Mucosa of rectum (tissue), 2 donors: Measurements from ENCODE around the gene TBC1D24.
A peak's percentile ranks its signal among the peaks of the same experiment; 100 is the strongest.

ENCODE experiments used
- H3K27ac ChIP-seq, 2 donors: one replicate each; pipeline ENCODE4 v1.7.0; 2013; ENCODE audit warnings: inconsistent platforms in 2 of 2, low read depth in 2 of 2, low read length in 2 of 2
- H3K27me3 ChIP-seq, 2 donors: one replicate each; pipeline ENCODE4 v1.7.0; 2013; ENCODE audit warnings: low read length in 2 of 2; ENCODE audit not compliant: control insufficient read depth in 2 of 2, insufficient read depth in 2 of 2
- H3K36me3 ChIP-seq, 2 donors: one replicate each; pipeline ENCODE4 v1.7.0; 2013; ENCODE audit warnings: low read length in 2 of 2; ENCODE audit not compliant: control insufficient read depth in 2 of 2, insufficient read depth in 2 of 2
- H3K4me1 ChIP-seq, 2 donors: one replicate each; pipeline ENCODE4 v1.7.0; 2013; ENCODE audit warnings: low read length in 2 of 2, mild to moderate bottlenecking in 1 of 2; ENCODE audit not compliant: control insufficient read depth in 2 of 2, insufficient read depth in 2 of 2
- H3K4me3 ChIP-seq, 2 donors: one replicate each; pipeline ENCODE4 v1.7.0; 2013; ENCODE audit warnings: low read length in 2 of 2
- H3K9ac ChIP-seq, 2 donors: one replicate each; pipeline ENCODE4 v1.7.0; 2013; ENCODE audit warnings: low read length in 2 of 2, low read depth in 1 of 2, mild to moderate bottlenecking in 1 of 2
- H3K9me3 ChIP-seq, 2 donors: one replicate each; pipeline ENCODE4 v1.7.0; 2013; ENCODE audit warnings: low read length in 2 of 2; ENCODE audit not compliant: control insufficient read depth in 2 of 2
- donor health status: healthy.
- donor health status: Normal muscosa, but diverticular disease.

Gene TBC1D24

DNA sequence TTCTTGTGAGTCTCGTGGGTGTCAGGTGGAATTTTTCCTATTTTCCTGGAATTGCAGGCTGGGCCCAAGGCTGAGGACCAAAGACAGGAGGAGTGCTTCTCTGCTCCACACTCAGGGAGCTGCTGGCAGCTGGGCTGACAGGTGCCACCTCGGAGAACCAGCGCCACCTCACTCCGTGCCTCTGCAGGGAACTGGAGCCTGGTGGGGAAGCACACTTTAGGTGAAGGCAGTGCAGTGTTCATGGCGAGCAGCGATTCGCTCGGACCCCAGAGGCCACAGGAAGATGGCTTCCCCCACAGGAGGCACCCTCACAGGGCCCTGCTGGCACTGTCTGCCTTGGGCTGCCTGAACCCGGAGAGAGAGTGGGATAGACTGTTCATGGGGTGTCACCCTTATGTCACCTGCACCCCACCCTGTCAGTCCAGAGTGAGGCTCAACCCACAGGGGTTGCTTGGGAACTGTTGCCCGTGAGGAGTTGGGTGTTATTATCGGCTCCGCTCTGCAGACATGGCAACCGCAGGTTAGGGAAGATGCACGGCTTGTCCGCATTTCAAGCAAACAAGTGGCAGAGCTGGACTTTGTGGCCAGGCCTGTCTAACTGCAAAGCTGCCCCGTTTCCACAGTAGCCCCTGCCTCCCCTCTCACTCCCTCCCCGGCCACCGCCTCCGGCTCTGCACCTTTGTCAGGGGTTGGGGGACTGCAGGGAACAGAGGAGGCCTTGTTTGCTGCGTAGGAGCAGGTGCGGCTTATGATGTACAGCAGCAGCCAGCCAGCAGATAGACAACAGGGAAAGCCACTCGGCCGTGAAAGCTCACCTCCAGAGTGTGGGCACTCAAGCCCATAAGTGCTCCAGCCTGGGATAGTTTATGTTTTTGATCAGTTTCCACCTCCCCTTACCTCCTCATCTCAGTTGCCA is 15.5 kb downstream of the TBC1D24 start:
- Histone ChIP-seq H3K9ac (no peak overlapping the region), H3K27me3 (no peaks in the 10 kb centered on the region), H3K27ac (no peak overlapping the region), H3K36me3 (peaks cover 0 to 2% of the 10 kb centered on the region in 2 donors), H3K9me3 (no peaks in the 10 kb centered on the region), H3K4me1 (peaks cover 12 to 15% of the 10 kb centered on the region in 2 donors), H3K4me3 (no peak overlapping the region)

DNA sequence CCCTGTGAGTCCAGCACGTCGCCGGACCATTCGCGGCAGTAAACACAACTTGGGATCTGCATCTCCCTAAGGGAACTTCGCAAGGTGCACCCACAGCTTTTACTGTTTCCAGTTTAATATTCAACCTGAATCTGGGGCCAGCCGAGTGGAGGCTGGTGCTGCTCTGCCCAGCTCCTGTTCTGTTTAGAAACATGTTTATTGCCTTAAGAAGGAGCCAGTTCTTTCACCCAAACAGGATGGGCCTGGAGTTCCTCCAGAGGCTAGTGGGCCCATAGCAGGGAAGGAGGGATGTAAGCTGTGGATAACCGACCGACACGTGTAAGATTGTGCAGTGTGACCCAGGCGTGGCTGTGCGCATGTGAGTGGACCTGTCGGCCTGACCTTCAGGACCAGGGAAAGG is 17.4 kb downstream of the TBC1D24 start:
- Histone ChIP-seq H3K4me1 (peaks cover 7 to 9% of the 10 kb centered on the region in 2 donors), H3K27ac (no peak overlapping the region), H3K36me3 (peaks cover 6 to 14% of the 10 kb centered on the region in 2 donors), H3K4me3 (no peak overlapping the region), H3K9ac (peak overlapping the region; percentile 24 to 42), H3K27me3 (no peaks in the 10 kb centered on the region), H3K9me3 (no peaks in the 10 kb centered on the region)

DNA sequence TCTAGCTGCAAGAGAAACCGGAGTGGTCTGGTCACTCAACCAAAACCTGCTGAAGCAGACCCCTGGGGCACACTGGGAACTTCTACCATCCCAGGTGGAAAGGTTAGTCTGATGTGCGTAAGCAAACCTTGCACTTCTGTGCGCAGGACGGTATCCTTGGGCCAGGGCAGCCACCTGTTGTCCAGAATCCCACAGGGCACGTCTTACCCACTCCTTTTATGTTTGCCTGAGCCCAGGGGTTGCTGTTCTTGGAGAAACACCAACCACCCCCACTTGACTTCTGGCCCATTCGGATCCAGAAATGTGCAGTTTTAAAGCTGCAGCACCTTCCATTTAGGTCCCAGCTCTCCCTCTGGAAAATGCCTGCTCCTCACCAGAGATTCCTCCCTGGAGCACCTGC is 18.7 kb downstream of the TBC1D24 start:
- Histone ChIP-seq H3K4me3 (no peak overlapping the region), H3K4me1 (peaks cover 3 to 11% of the 10 kb centered on the region in 2 donors), H3K27ac (no peak overlapping the region), H3K27me3 (no peaks in the 10 kb centered on the region), H3K9ac (no peak overlapping the region), H3K9me3 (no peaks in the 10 kb centered on the region), H3K36me3 (peaks cover 6 to 14% of the 10 kb centered on the region in 2 donors)

DNA sequence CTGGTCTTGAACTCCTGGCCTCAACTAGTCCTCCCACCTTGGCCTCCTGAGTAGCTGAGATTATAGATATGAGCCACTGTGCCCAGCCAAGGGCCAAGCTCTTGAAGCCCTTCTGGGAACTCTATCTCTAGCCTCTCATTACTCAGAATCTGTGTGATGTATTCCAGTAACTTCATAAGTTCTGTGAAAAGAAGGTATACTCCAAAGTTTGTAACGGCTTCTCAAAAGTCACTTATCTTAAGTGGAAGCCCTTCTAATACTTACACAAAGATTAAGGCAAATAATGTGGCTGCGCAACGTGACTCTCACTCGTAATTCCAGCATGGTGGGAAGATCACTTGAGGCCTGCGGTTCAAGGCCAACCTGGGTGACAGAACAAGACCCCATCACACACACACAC is 19.7 kb downstream of the TBC1D24 start:
- Histone ChIP-seq H3K9ac (no peak overlapping the region), H3K4me1 (peaks cover 3 to 11% of the 10 kb centered on the region in 2 donors), H3K4me3 (no peak overlapping the region), H3K36me3 (peaks cover 6 to 14% of the 10 kb centered on the region in 2 donors), H3K27me3 (no peaks in the 10 kb centered on the region), H3K9me3 (no peaks in the 10 kb centered on the region), H3K27ac (no peak overlapping the region)

DNA sequence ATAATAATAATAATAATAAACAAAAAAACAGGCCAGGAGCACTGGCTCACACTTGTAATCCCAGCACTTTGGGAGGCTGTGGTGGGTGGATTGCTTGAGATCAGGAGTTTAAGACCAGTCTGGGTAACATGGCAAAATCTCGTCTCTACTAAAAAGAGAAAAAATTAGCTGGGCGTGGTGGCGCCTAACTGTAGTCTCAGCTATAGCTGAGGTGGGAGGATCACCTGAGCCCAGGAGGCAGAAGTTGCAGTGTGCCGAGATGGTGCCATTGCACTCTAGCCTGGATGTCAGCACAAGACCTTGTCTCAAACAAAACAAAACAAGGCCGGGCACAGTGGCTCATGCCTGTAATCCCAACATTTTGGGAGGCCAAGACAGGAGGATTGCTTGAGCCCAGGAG is 20.1 kb downstream of the TBC1D24 start:
- Histone ChIP-seq H3K9ac (no peak overlapping the region), H3K36me3 (peaks cover 6 to 14% of the 10 kb centered on the region in 2 donors), H3K27ac (no peak overlapping the region), H3K4me1 (peaks cover 3 to 11% of the 10 kb centered on the region in 2 donors), H3K4me3 (no peak overlapping the region), H3K27me3 (no peaks in the 10 kb centered on the region), H3K9me3 (no peaks in the 10 kb centered on the region)

DNA sequence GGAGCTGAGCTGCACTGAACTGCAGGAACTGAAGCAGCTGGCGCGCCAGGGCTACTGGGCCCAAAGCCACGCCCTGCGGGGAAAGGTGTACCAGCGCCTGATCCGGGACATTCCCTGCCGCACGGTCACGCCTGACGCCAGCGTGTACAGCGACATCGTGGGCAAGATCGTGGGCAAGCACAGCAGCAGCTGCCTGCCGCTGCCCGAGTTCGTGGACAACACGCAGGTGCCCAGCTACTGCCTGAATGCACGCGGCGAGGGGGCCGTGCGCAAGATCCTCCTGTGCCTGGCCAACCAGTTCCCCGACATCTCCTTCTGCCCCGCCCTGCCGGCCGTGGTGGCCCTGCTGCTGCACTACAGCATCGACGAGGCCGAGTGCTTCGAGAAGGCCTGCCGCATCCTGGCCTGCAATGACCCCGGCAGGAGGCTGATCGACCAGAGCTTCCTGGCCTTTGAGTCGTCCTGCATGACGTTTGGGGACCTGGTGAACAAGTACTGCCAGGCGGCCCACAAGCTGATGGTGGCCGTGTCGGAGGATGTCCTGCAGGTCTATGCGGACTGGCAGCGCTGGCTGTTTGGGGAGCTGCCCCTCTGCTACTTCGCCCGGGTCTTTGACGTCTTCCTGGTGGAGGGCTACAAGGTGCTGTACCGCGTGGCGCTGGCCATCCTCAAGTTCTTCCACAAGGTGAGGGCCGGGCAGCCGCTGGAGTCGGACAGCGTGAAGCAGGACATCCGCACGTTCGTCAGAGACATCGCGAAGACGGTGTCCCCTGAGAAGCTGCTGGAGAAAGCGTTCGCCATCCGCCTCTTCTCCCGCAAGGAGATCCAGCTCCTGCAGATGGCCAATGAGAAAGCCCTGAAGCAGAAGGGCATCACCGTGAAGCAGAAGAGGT is 21.5 kb downstream of the TBC1D24 start:
- H3K9me3 ChIP-seq, result no peaks in the 10 kb centered on the region
- no peak overlapping the region for H3K27ac ChIP-seq
- H3K9ac ChIP-seq, result no peak overlapping the region
- peaks cover 6 to 14% of the 10 kb centered on the region in 2 donors for H3K36me3 ChIP-seq
- H3K27me3 ChIP-seq, result no peaks in the 10 kb centered on the region
- H3K4me3 ChIP-seq, result no peak overlapping the region
- H3K4me1 ChIP-seq, result peaks cover 4 to 11% of the 10 kb centered on the region in 2 donors

DNA sequence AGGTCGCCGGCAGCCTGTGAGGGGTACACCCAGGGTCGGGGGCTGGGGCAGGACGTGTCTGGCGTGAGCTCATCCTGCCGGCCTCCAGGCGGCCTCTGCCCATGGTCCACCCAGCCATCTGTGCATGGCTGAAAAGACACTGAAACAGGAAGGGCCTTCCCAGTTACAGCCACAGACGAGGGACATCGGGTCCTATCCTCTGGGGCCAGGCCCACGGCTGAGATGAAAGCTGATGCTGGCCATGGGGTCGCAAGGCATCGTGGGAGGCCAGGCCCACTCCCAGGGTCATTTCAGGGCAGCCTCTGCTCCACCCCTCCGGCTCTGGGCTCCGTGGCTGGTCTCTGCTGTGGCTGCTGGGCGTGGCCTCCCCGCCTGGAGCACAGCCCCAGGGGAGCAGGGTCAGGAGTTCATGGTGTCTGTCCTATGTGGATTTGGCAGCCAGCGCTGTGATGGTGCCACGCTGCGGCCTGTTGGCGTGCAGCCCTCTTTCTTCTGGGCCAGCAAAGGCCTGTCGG is 22.2 kb downstream of the TBC1D24 start:
- H3K27ac ChIP-seq, result no peak overlapping the region
- no peaks in the 10 kb centered on the region for H3K27me3 ChIP-seq
- H3K9ac ChIP-seq, result no peak overlapping the region
- H3K4me3 ChIP-seq, result no peak overlapping the region
- H3K4me1 ChIP-seq, result peaks cover 8 to 11% of the 10 kb centered on the region in 2 donors
- H3K36me3 ChIP-seq, result peaks cover 6 to 14% of the 10 kb centered on the region in 2 donors
- H3K9me3 ChIP-seq, result no peaks in the 10 kb centered on the region

DNA sequence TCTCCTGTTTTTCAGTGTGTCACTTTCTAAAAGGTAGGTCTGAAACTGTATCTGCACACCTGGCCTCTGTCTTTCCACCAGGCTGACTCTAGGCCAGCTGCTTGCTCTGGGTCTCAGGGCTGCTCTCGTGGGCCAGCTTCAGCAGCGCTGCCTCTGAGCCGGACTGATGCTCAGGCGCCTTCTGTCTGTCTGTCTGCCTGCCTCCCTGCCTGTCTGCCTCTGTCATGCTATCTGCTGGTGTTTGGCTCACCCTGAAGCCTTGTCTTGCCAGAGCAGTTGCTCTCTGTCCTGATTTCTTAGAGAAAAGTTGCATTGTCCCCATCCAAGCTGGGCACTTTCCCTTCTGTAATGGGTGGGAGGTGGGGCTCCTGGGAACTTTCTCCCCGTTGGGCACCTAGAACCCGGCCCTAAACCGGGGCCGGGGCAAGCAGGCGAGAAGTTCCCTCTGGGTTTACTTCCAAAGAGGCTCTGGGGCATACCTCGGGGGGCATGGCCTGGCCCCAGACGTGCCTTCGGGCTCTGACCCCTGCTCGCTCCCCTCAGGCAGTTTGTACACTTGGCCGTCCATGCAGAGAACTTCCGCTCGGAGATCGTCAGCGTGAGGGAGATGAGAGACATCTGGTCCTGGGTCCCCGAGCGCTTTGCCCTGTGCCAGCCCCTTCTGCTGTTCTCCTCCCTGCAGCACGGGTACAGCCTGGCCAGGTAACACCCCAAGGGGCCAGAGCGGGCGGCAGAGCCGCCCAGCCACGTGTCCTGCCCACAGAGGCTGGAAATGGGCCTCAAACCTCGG is 23.0 kb downstream of the TBC1D24 start:
- no peak overlapping the region for H3K9ac ChIP-seq
- no peaks in the 10 kb centered on the region for H3K9me3 ChIP-seq
- H3K4me1 ChIP-seq, result peaks cover 4 to 8% of the 10 kb centered on the region in 2 donors
- H3K27me3 ChIP-seq, result no peaks in the 10 kb centered on the region
- peaks cover 6 to 14% of the 10 kb centered on the region in 2 donors for H3K36me3 ChIP-seq
- H3K27ac ChIP-seq, result no peak overlapping the region
- no peak overlapping the region for H3K4me3 ChIP-seq

DNA sequence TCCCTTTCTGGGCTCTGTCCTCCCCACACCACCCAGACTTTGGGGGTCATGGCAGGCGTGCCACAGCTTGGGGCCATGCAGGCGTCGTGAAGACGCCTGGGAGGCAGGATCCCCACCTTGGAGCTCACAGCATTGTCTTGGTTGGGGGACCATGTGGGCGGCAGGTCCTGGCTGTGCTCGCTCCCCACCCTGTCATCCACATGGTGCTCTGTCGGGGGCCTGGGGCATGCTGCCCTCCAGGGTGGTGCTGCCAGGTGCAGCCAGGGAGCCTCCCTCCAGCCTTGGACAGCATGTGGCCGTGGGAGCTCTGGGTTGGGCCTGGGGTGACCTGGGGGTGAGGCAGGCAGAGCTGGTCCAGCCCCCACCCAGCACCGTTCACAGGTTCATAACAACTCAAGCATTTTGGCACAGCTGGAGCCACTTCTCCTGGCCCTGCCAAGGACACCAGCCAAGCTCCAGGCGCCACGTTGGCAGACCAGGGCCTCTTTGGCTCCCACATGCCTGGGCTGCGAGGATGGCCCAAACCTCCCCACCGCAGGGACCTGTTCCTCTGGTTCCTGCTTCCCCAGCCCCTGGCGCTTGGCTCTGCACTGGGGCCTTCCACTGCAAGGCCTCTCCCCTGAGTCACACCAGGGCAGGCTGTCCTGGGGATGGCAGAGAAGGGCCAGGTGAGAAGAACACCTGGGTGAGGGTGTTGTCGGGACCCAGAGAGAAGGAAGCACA is 23.8 kb downstream of the TBC1D24 start:
- Histone ChIP-seq H3K4me1 (peaks cover 4 to 8% of the 10 kb centered on the region in 2 donors), H3K27ac (no peak overlapping the region)

More for the DNA sequence above, 23.8 kb downstream of the TBC1D24 start:
- no peak overlapping the region for H3K4me3 ChIP-seq
- H3K36me3 ChIP-seq, result peaks cover 6 to 12% of the 10 kb centered on the region in 2 donors
- no peaks in the 10 kb centered on the region for H3K9me3 ChIP-seq
- no peaks in the 10 kb centered on the region for H3K27me3 ChIP-seq
- H3K9ac ChIP-seq, result no peak overlapping the region
